HG02970 (cell line): ENCODE data around the gene ATL3.
"Not testable (repeated sequence)": the region's sequence is repeated elsewhere in the genome, so short reads cannot be mapped to it uniquely, and the experiment has no call there.

Experiments
- ATAC-seq: cut with Tn5 transposase; IDR thresholded peaks from one replicate; pipeline ENCODE4 v1.9.1; 2021; ENCODE audit warnings: mild to moderate bottlenecking, moderate library complexity, moderate number of reproducible peaks; ENCODE audit not compliant: unreplicated experiment, low FRiP score

ATL3 gene

GRCh38 chr11:63595296-63595695, 75.9 kb downstream of the ATL3 start:
- ATAC-seq: no peak

DNA sequence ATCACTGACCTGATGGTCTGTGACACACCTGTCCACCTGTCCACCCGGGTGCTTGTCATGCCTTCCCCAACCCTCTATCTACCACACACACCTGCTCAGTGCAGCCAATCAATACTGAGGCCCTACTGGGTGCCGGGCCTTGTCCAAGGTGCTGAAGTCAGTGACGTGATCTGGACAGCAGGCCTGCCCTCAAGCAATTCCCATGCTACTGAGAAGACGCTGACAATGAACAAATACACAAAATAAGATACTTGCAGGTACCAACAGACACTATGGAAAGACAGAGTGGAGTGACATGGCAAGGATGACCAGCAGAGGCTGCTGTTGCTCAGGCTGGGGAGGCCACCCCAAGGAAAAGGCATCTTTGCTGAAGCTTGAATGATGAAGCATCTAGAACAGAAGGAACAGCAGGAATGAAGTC, 78.2 kb downstream of the ATL3 start:
- no peak for ATAC-seq

DNA sequence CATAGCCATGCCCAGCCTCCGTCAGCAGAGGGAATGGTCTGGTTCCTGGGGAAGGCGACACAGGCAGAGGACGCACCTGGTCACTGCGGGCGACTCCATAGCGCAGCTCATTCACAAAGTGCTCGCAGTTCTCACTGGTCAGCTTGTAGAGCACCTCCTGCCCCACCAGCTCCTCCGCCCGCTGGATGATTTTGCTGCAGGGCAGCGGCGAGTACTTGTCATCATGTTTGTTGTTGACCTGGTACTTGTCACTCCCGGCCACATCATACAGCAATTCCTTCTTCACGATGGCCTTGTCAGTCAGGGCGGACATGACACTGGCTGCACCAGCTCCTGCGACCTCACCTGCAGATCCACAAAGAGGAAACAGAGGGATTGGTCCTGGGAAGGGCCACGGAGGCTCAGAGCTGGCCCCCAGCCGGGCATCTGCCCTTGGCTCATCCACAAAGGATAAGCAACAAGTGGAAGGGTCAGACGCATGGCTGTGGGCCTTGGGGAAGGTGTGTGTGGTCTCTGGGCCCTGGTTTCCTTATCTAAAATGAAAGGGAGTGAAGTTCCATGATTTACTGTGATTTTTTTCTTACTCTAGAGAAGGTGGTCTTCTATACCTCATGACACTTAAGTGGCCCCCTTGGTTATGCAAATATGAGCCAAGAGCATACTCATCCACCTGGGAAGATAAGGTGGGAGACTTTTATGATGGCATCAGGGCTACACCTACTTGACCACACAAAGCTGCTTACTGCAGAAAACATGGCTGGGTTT, 81.0 kb downstream of the ATL3 start:
- no peak for ATAC-seq

- no peak for ATAC-seq
These were observed 82.2 kb downstream of the ATL3 start for GRCh38 chr11:63589000-63589399.

DNA sequence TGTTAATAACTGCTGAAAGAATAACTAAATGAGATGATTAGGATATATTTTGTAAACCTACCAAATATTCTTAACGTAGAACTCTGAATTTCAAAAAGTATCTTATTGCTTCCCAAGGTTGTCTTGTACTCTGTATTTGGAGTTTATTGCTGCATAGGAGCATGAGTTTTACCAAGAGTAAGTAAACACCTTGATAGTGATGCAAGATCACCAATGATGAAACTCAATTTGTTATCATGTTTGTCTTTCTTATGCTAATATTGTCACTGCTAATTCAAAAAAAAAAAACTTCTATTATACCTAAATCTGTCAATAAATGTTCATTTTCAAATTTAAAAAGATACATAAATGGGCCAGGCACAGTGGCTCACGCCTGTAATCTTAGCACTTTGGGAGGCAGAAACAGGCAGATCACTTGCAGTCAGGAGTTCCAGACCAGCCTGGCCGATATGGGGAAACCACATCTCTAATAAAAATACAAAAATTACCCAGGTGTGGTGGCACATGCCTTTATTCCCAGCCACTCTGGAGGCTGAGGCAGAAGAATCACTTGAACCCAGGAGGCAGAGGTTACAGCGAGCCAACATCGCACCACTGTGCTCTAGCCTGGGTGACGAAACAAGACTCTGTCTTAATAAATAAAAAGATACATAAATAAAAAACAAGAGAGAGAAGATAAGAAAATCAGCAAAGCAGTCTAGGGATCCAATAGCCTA, 84.6 kb downstream of the ATL3 start:
- ATAC-seq: no peak

- no peak for ATAC-seq
These were observed 87.9 kb downstream of the ATL3 start for GRCh38 chr11:63583357-63583677.

- not testable (repeated sequence) for ATAC-seq
These were observed 90.0 kb downstream of the ATL3 start for GRCh38 chr11:63581224-63581623.

- ATAC-seq: not testable (repeated sequence)
These were observed 92.3 kb downstream of the ATL3 start for GRCh38 chr11:63578882-63579281.

- no peak for ATAC-seq
These were observed 96.1 kb downstream of the ATL3 start for GRCh38 chr11:63574856-63575602.
